A673 (cell line): Measurements from ENCODE around the gene KRTAP20-3.

Experiments used
- CTCF ChIP-seq: fragments of 300-800, 200-600 bp; sonication (generic); conservative IDR thresholded peaks from 2 replicates; pipeline ENCODE4 v1.5.1; 2017; ENCODE audit warnings: low read depth, mild to moderate bottlenecking, antibody characterized with exemption, low read length, moderate library complexity, mixed read lengths
- EZH2 ChIP-seq: fragments of 200-600 bp; sonication (generic); IDR thresholded peaks from 2 replicates; pipeline ENCODE4 v1.6.1; 2017; ENCODE audit warnings: borderline replicate concordance, low read depth, mild to moderate bottlenecking, mixed read lengths, antibody characterized with exemption, low read length; ENCODE audit not compliant: poor library complexity, severe bottlenecking

- TF ChIP-seq CTCF: no peak
- TF ChIP-seq EZH2: no peak
Measured at GRCh38 chr21:30620080-30620479, 22.6 kb upstream of the KRTAP20-3 start.
